SK-N-SH treated with all-trans-retinoic acid at 6 μM for 48 hours (cell line): ENCODE results near the gene PPARG.

ENCODE experiments used
- ATAC-seq: fragments of 200-7000 bp; cut with Tn5 transposase; 3 replicates; pipeline ENCODE4 v1.9.1; 2020; ENCODE audit warnings: mild to moderate bottlenecking, moderate library complexity
- ARNTL ChIP-seq: fragments of 450-650 bp; formaldehyde crosslinking; IDR thresholded peaks from 2 replicates; pipeline ENCODE4 v1.5.0; 2020; ENCODE audit warnings: low read depth, mild to moderate bottlenecking, moderate library complexity, borderline replicate concordance
- BACH2 ChIP-seq: fragments of 250-450 bp; sonication (Bioruptor Pico); IDR thresholded peaks from 2 replicates; pipeline ENCODE4 v1.9.0; 2021; ENCODE audit warnings: mild to moderate bottlenecking, borderline replicate concordance
- CSDC2 ChIP-seq: fragments of 250-450 bp; sonication (Bioruptor Pico); IDR thresholded peaks from 2 replicates; pipeline ENCODE4 v1.5.0; 2020; ENCODE audit warnings: mild to moderate bottlenecking, moderate library complexity
- ESRRG ChIP-seq: fragments of 250-450 bp; sonication (Bioruptor Pico); IDR thresholded peaks from 2 replicates; pipeline ENCODE4 v1.6.1; 2021; ENCODE audit warnings: mild to moderate bottlenecking
- GLIS3 ChIP-seq: fragments of 250-450 bp; sonication (Bioruptor Pico); IDR thresholded peaks from 2 replicates; pipeline ENCODE4 v1.5.0; 2020; ENCODE audit warnings: mild to moderate bottlenecking, moderate library complexity
- ISL1 ChIP-seq: fragments of 250-450 bp; sonication (Bioruptor Pico); IDR thresholded peaks from 2 replicates; pipeline ENCODE4 v2.1.2; 2022; ENCODE audit warnings: mild to moderate bottlenecking, moderate library complexity
- OSR1 ChIP-seq: fragments of 250-450 bp; sonication (Bioruptor Pico); IDR thresholded peaks from 2 replicates; pipeline ENCODE4 v1.8.0; 2022; ENCODE audit warnings: moderate library complexity, mild to moderate bottlenecking, inconsistent platforms
- PPARA ChIP-seq: fragments of 250-450 bp; sonication (Bioruptor Pico); IDR thresholded peaks from 2 replicates; pipeline ENCODE4 v1.5.0; 2020; ENCODE audit warnings: mild to moderate bottlenecking, borderline replicate concordance
- RARB ChIP-seq: fragments of 250-450 bp; sonication (Bioruptor Pico); IDR thresholded peaks from 2 replicates; pipeline ENCODE4 v1.8.0; 2021; ENCODE audit warnings: mild to moderate bottlenecking, moderate library complexity
- SNAI2 ChIP-seq: fragments of 250-450 bp; sonication (Bioruptor Pico); IDR thresholded peaks from 2 replicates; pipeline ENCODE4 v1.5.0; 2020; ENCODE audit warnings: mild to moderate bottlenecking, moderate library complexity
- TOX ChIP-seq: fragments of 250-450 bp; sonication (Bioruptor Pico); IDR thresholded peaks from 2 replicates; pipeline ENCODE4 v1.8.0; 2021; ENCODE audit warnings: mild to moderate bottlenecking, moderate library complexity, borderline replicate concordance
- ZC3H10 ChIP-seq: fragments of 250-450 bp; sonication (Bioruptor Pico); IDR thresholded peaks from 2 replicates; pipeline ENCODE4 v1.5.1; 2021; ENCODE audit warnings: mild to moderate bottlenecking, moderate library complexity
- ZFP3 ChIP-seq: fragments of 250-450 bp; sonication (Bioruptor Pico); IDR thresholded peaks from 2 replicates; pipeline ENCODE4 v1.5.0; 2020; ENCODE audit warnings: mild to moderate bottlenecking, moderate library complexity
- ZFP30 ChIP-seq: fragments of 450-650 bp; formaldehyde crosslinking; IDR thresholded peaks from 2 replicates; pipeline ENCODE4 v1.5.0; 2022; ENCODE audit warnings: mild to moderate bottlenecking, moderate library complexity
- ZNF565 ChIP-seq: fragments of 450-650 bp; formaldehyde crosslinking; conservative IDR thresholded peaks from 2 replicates; pipeline ENCODE4 v1.5.0; 2020; ENCODE audit warnings: low read depth, mild to moderate bottlenecking, moderate library complexity
- ZNF70 ChIP-seq: fragments of 450-650 bp; formaldehyde crosslinking; IDR thresholded peaks from 2 replicates; pipeline ENCODE4 v1.5.0; 2020; ENCODE audit warnings: mild to moderate bottlenecking, moderate library complexity
- ZNF8 ChIP-seq: fragments of 450-650 bp; formaldehyde crosslinking; IDR thresholded peaks from 2 replicates; pipeline ENCODE4 v1.5.0; 2020; ENCODE audit warnings: mild to moderate bottlenecking, moderate library complexity
- TF ChIP-seq, protein P1 (sequence below): fragments of 250-450 bp; sonication (Bioruptor Pico); IDR thresholded peaks from 2 replicates; pipeline ENCODE4 v1.5.0; 2020; ENCODE audit warnings: mild to moderate bottlenecking, moderate library complexity
- TF ChIP-seq, protein P2 (sequence below): fragments of 250-450 bp; sonication (Bioruptor Pico); IDR thresholded peaks from 2 replicates; pipeline ENCODE4 v1.5.1; 2020; ENCODE audit warnings: low read depth, mild to moderate bottlenecking, moderate library complexity
- TF ChIP-seq, protein P3 (sequence below): fragments of 250-450 bp; sonication (Bioruptor Pico); IDR thresholded peaks from 2 replicates; pipeline ENCODE4 v1.5.1; 2021; ENCODE audit warnings: mild to moderate bottlenecking, moderate library complexity
- TF ChIP-seq, protein P4 (sequence below): fragments of 250-450 bp; sonication (Bioruptor Pico); IDR thresholded peaks from 2 replicates; pipeline ENCODE4 v1.8.0; 2021; ENCODE audit warnings: low read depth, mild to moderate bottlenecking, moderate library complexity, borderline replicate concordance

The PPARG gene

DNA sequence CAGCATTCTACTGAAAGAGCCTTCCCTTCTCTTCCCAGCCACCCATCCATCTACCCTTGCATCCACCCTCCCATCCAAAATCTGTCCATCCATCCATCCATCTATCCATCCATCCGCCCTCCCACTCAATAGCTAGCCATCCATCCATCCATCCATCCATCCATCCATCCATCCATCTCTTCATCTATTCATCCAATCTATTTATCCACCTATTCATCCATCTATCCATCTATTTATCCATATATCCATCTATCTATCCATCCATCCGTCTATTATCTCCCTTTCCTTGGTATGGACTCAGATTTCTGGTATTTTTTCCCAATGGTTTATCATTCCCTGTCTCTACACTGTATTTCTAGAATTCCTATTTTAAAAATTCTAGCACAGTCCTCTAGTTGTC is 46.1 kb upstream of the PPARG start (continued):
- no peak for TF ChIP-seq ZNF70 (CRISPR knock-in tag)
- TF ChIP-seq TOX (CRISPR knock-in tag) = no peak
- no peak for TF ChIP-seq ARNTL (CRISPR knock-in tag)
- TF ChIP-seq ZFP30 = no peak

GRCh38 chr3:12246497-12247163 is 42.2 kb upstream of the PPARG start:
- ATAC-seq = no peak

DNA sequence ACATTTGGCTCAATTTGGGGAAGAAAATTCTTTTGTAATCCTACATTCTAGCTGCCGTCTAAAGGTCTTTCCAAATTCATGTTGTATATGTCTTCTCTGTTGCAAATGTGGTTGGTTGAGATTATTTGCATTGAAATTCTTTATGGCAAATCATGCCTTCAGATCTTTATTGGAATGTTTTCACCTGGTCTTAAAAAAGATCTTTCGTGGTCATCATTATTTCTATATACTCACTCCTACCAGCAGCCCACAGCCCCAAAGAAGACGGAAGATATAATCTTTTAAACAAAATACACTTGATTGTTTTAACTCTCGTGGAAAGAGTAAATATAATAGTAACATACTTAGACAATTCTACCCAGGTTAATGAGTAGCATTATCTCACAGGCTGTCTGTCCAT is 41.5 kb upstream of the PPARG start:
- no peak for TF ChIP-seq ZFP30
- no peak for TF ChIP-seq ZNF565 (CRISPR knock-in tag)
- TF ChIP-seq SNAI2 (CRISPR knock-in tag) = no peak
- no peak for TF ChIP-seq GLIS3 (CRISPR knock-in tag)
- TF ChIP-seq RARB (CRISPR knock-in tag) = no peak
- no peak for TF ChIP-seq ZC3H10
- TF ChIP-seq, protein P1, sequence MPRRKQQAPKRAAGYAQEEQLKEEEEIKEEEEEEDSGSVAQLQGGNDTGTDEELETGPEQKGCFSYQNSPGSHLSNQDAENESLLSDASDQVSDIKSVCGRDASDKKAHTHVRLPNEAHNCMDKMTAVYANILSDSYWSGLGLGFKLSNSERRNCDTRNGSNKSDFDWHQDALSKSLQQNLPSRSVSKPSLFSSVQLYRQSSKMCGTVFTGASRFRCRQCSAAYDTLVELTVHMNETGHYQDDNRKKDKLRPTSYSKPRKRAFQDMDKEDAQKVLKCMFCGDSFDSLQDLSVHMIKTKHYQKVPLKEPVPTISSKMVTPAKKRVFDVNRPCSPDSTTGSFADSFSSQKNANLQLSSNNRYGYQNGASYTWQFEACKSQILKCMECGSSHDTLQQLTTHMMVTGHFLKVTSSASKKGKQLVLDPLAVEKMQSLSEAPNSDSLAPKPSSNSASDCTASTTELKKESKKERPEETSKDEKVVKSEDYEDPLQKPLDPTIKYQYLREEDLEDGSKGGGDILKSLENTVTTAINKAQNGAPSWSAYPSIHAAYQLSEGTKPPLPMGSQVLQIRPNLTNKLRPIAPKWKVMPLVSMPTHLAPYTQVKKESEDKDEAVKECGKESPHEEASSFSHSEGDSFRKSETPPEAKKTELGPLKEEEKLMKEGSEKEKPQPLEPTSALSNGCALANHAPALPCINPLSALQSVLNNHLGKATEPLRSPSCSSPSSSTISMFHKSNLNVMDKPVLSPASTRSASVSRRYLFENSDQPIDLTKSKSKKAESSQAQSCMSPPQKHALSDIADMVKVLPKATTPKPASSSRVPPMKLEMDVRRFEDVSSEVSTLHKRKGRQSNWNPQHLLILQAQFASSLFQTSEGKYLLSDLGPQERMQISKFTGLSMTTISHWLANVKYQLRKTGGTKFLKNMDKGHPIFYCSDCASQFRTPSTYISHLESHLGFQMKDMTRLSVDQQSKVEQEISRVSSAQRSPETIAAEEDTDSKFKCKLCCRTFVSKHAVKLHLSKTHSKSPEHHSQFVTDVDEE (CRISPR knock-in tag) = no peak
- TF ChIP-seq ZFP3 (CRISPR knock-in tag) = no peak
- no peak for TF ChIP-seq ZNF8 (CRISPR knock-in tag)
- TF ChIP-seq, protein P2, sequence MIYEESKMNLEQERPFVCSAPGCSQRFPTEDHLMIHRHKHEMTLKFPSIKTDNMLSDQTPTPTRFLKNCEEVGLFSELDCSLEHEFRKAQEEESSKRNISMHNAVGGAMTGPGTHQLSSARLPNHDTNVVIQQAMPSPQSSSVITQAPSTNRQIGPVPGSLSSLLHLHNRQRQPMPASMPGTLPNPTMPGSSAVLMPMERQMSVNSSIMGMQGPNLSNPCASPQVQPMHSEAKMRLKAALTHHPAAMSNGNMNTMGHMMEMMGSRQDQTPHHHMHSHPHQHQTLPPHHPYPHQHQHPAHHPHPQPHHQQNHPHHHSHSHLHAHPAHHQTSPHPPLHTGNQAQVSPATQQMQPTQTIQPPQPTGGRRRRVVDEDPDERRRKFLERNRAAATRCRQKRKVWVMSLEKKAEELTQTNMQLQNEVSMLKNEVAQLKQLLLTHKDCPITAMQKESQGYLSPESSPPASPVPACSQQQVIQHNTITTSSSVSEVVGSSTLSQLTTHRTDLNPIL (CRISPR knock-in tag) = no peak
- TF ChIP-seq OSR1 = no peak
- no peak for TF ChIP-seq ZNF70 (CRISPR knock-in tag)
- no peak for TF ChIP-seq PPARA (CRISPR knock-in tag)
- TF ChIP-seq ESRRG (CRISPR knock-in tag) = no peak
- no peak for TF ChIP-seq CSDC2
- TF ChIP-seq, protein P3, sequence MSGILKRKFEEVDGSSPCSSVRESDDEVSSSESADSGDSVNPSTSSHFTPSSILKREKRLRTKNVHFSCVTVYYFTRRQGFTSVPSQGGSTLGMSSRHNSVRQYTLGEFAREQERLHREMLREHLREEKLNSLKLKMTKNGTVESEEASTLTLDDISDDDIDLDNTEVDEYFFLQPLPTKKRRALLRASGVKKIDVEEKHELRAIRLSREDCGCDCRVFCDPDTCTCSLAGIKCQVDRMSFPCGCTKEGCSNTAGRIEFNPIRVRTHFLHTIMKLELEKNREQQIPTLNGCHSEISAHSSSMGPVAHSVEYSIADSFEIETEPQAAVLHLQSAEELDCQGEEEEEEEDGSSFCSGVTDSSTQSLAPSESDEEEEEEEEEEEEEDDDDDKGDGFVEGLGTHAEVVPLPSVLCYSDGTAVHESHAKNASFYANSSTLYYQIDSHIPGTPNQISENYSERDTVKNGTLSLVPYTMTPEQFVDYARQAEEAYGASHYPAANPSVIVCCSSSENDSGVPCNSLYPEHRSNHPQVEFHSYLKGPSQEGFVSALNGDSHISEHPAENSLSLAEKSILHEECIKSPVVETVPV (CRISPR knock-in tag) = no peak
- no peak for TF ChIP-seq ARNTL (CRISPR knock-in tag)
- TF ChIP-seq TOX (CRISPR knock-in tag) = no peak
- TF ChIP-seq, protein P4, sequence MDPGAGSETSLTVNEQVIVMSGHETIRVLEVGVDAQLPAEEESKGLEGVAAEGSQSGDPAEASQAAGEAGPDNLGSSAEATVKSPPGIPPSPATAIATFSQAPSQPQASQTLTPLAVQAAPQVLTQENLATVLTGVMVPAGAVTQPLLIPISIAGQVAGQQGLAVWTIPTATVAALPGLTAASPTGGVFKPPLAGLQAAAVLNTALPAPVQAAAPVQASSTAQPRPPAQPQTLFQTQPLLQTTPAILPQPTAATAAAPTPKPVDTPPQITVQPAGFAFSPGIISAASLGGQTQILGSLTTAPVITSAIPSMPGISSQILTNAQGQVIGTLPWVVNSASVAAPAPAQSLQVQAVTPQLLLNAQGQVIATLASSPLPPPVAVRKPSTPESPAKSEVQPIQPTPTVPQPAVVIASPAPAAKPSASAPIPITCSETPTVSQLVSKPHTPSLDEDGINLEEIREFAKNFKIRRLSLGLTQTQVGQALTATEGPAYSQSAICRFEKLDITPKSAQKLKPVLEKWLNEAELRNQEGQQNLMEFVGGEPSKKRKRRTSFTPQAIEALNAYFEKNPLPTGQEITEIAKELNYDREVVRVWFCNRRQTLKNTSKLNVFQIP (CRISPR knock-in tag) = no peak
- no peak for ATAC-seq

More at GRCh38 chr3:12246497-12247163, 42.2 kb upstream of the PPARG start:
- TF ChIP-seq RARB (CRISPR knock-in tag) (no peak), BACH2 (CRISPR knock-in tag) (no peak), ZNF8 (CRISPR knock-in tag) (no peak), ISL1 (no peak), ESRRG (CRISPR knock-in tag) (no peak), ZNF70 (CRISPR knock-in tag) (no peak), OSR1 (no peak), ARNTL (CRISPR knock-in tag) (no peak)
- TF ChIP-seq, protein P4 (CRISPR knock-in tag) = no peak
- TF ChIP-seq, protein P1 (CRISPR knock-in tag) = no peak
